Peyer's patch (tissue), 4 donors: ENCODE results near the gene RALGDS. TPM values are rescaled to one million over a fixed set of nuclear protein-coding genes. Genes with fewer than 3 reads are reported as not detected.

Experiments used
- DNase-seq, 3 donors: peaks; one replicate each; pipeline ENCODE4 v3.0.0-alpha.2; 2017 to 2019
- H3K27ac ChIP-seq, 4 donors: fragments of 200-600 bp; sonication (generic); one replicate each; pipeline ENCODE4 v1.5.1; 2016 to 2019
- H3K27me3 ChIP-seq, 2 donors: fragments of 200-600 bp; sonication (generic); one replicate each; pipeline ENCODE4 v1.5.1; 2019
- H3K36me3 ChIP-seq, 3 donors: fragments of 200-600 bp; sonication (generic); one replicate each; pipeline ENCODE4 v1.5.1; 2016 to 2019
- H3K4me1 ChIP-seq, 4 donors: fragments of 200-600 bp; sonication (generic); one replicate each; pipeline ENCODE4 v1.5.1; 2016 to 2019
- H3K4me3 ChIP-seq, 4 donors: fragments of 200-600 bp; sonication (generic); 1 replicate in 3 of 4; 2 replicates in 1 of 4; pipeline ENCODE4 v1.5.1; 2016 to 2019; ENCODE audit warnings: mild to moderate bottlenecking in 1 of 4
- H3K9me3 ChIP-seq, 4 donors: fragments of 200-600 bp; sonication (generic); one replicate each; pipeline ENCODE4 v1.5.1; 2016 to 2019; ENCODE audit warnings: mild to moderate bottlenecking in 1 of 4
- CTCF ChIP-seq, 6 experiments: fragments of 450-650 bp in 4 of 6; fragments of 200-600 bp in 2 of 6; sonication (generic) in 1 of 6; IDR thresholded peaks; one replicate each; pipeline ENCODE4 v1.5.1; 2017 to 2019; ENCODE audit warnings: antibody characterized with exemption in 6 of 6, mild to moderate bottlenecking in 3 of 6, moderate library complexity in 1 of 6
- POLR2A ChIP-seq, 2 donors: fragments of 450-650 bp; IDR thresholded peaks; one replicate each; pipeline ENCODE4 v1.5.1; 2017; ENCODE audit warnings: antibody characterized with exemption in 2 of 2, mild to moderate bottlenecking in 2 of 2, moderate library complexity in 2 of 2
- total RNA-seq, 4 donors: library from RNA; depleted of rRNA; stranded (reverse); fragments of >200 nt; gene quantifications; one replicate each; pipeline ENCODE4 v1.1.0, GENCODE V29; 2016

Gene RALGDS
- total RNA-seq, 4 donors from 2014 or later = 53.1 to 237 (median 139) TPM

- peak overlapping the region; percentile 91 to 98 (median 94) for H3K27ac ChIP-seq
- H3K27me3 ChIP-seq = no peaks in the 10 kb centered on the region
- H3K4me1 ChIP-seq = peaks cover 33 to 86% (median 53%) of the 10 kb centered on the region in 4 donors
- TF ChIP-seq POLR2A (IDR thresholded peaks at IDR 0.05) = no peak
- no peak for TF ChIP-seq CTCF (IDR thresholded peaks at IDR 0.05)
- peak overlapping the region; percentile 2 to 34 (median 14) for H3K4me3 ChIP-seq
- peak in 2 of 3 donors; percentile 83 to 89 for DNase-seq
- no peaks in the 10 kb centered on the region for H3K9me3 ChIP-seq
- H3K36me3 ChIP-seq = no peaks in the 10 kb centered on the region
These were observed 9.7 kb upstream of the RALGDS start for GRCh38 chr9:133130685-133131244.

DNA sequence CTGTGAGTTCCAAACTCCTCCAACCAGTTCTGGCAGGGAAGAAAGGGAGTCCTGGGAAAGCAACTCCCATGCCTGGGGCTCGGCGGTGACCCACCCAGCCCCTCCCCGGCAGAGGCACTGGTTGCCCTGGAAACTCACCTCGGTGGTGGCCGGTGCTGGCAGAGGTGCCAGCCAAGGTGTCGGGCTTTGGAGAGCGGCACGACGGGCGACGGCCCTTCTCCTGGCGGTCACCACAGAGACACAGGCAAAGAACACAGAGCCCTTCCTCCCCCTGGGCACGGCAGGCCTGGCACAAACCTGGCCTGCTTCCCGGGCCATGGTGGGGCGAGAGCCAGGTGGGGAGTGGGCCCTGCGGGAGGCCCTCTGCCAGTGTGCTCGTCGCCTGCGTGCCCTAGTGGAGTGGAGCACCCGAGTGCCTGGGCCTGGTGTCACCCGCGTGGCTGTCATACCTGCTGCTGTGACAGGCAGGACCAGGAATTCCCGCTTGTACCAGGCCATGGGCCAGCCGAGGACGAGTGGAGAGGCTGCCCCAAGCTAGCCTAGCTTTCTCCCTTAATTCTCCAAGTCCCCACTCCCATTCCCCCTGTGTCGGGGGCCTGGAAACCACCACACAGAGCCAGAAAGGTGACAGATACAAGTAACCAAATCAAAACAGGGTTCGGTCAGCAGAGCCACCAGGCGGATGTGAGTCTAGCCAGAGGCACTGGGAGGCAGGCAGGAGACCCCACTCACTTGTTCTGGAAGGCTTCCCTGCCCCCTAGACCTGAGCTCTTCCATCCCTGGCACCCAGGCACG is 8.2 kb upstream of the RALGDS start:
- no peaks in the 10 kb centered on the region for H3K36me3 ChIP-seq
- peaks cover 19 to 78% (median 40%) of the 10 kb centered on the region in 4 donors for H3K4me1 ChIP-seq
- no peak for TF ChIP-seq CTCF (IDR thresholded peaks at IDR 0.05)
- no peak for TF ChIP-seq POLR2A (IDR thresholded peaks at IDR 0.05)
- DNase-seq = no peak
- H3K27me3 ChIP-seq = no peaks in the 10 kb centered on the region
- peak overlapping the region in 1 of 4 donors; percentile 2 for H3K4me3 ChIP-seq
- peak overlapping the region in 2 of 4 donors; percentile 32 to 91 for H3K27ac ChIP-seq
- no peaks in the 10 kb centered on the region for H3K9me3 ChIP-seq

- no peaks in the 10 kb centered on the region for H3K36me3 ChIP-seq
- no peaks in the 10 kb centered on the region for H3K9me3 ChIP-seq
- H3K27me3 ChIP-seq = no peaks in the 10 kb centered on the region
- peak overlapping the region; percentile 72 to 91 (median 80) for H3K27ac ChIP-seq
- peaks cover 9 to 71% (median 30%) of the 10 kb centered on the region in 4 donors for H3K4me1 ChIP-seq
- no peak overlapping the region for H3K4me3 ChIP-seq
- TF ChIP-seq CTCF (IDR thresholded peaks at IDR 0.05) = no peak
- TF ChIP-seq POLR2A (IDR thresholded peaks at IDR 0.05) = no peak
- DNase-seq = no peak
These were observed 7.1 kb upstream of the RALGDS start for GRCh38 chr9:133128152-133128551.

- Histone ChIP-seq H3K4me1 (peaks cover 9 to 71% (median 23%) of the 10 kb centered on the region in 4 donors), H3K4me3 (peak overlapping the region in 1 of 4 donors; percentile 4), H3K27me3 (no peaks in the 10 kb centered on the region), H3K9me3 (no peaks in the 10 kb centered on the region), H3K36me3 (no peaks in the 10 kb centered on the region), H3K27ac (peak overlapping the region; percentile 72 to 91 (median 80))
- peak in 2 of 3 donors; percentile 82 for DNase-seq
- TF ChIP-seq CTCF (IDR thresholded peaks at IDR 0.05) = peak in 1 of 6 experiments; percentile 9
- TF ChIP-seq POLR2A (IDR thresholded peaks at IDR 0.05) = no peak
These were observed 6.4 kb upstream of the RALGDS start for GRCh38 chr9:133127340-133127981.

- H3K27ac ChIP-seq = peak overlapping the region; percentile 72 to 91 (median 80)
- no peak for DNase-seq
- TF ChIP-seq POLR2A (IDR thresholded peaks at IDR 0.05) (no peak), CTCF (IDR thresholded peaks at IDR 0.05) (no peak)
- H3K9me3 ChIP-seq = no peaks in the 10 kb centered on the region
- H3K36me3 ChIP-seq = no peaks in the 10 kb centered on the region
- no peaks in the 10 kb centered on the region for H3K27me3 ChIP-seq
- peaks cover 13 to 71% (median 23%) of the 10 kb centered on the region in 4 donors for H3K4me1 ChIP-seq
- H3K4me3 ChIP-seq = peak overlapping the region in 3 of 4 donors; percentile 33 to 44 (median 36)
These were observed 5.8 kb upstream of the RALGDS start for GRCh38 chr9:133126697-133127339.
